Fibroblast of lung (primary cell): ENCODE results near the gene MCTP1. TPM values are rescaled to one million over a fixed set of nuclear protein-coding genes. Genes with fewer than 3 reads are reported as not detected.
A peak's percentile ranks its signal among the peaks of the same experiment; 100 is the strongest.

Experiments
- DNase-seq, 2 donors: peaks; one replicate each; pipeline versions ENCODE4 v3.0.0 to v3.0.0-alpha.2; 2010; ENCODE audit warnings: low read depth in 2 of 2
- H2AFZ ChIP-seq: 2 replicates; pipeline ENCODE4 v1.5.1; 2012; ENCODE audit warnings: low read length, control low read depth, inconsistent platforms
- H3K27ac ChIP-seq: 2 replicates; pipeline ENCODE4 v1.5.1; 2011; ENCODE audit warnings: low read length, control low read depth; ENCODE audit not compliant: insufficient read depth
- H3K27me3 ChIP-seq: 2 replicates; pipeline ENCODE4 v1.5.1; 2011; ENCODE audit warnings: mild to moderate bottlenecking, low read length; ENCODE audit not compliant: control insufficient read depth, insufficient read depth
- H3K36me3 ChIP-seq: 2 replicates; pipeline ENCODE4 v1.5.1; 2011; ENCODE audit warnings: low read length; ENCODE audit not compliant: control insufficient read depth, insufficient read depth
- H3K4me1 ChIP-seq: 2 replicates; pipeline ENCODE4 v1.5.1; 2011; ENCODE audit warnings: low read length; ENCODE audit not compliant: control insufficient read depth, insufficient read depth; ENCODE audit errors: extremely low read depth
- H3K4me2 ChIP-seq: 2 replicates; pipeline ENCODE4 v1.5.1; 2011; ENCODE audit warnings: low read length, control low read depth; ENCODE audit not compliant: insufficient read depth; ENCODE audit errors: extremely low read depth
- H3K4me3 ChIP-seq, 4 experiments: fragments of 200-600 bp in 1 of 4; sonication (generic) in 1 of 4; replicated peaks in 1 of 4; 2 replicates each; pipeline ENCODE4 v1.5.1; 2011 to 2016; ENCODE audit warnings: low read length in 4 of 4, low read depth in 3 of 4, mild to moderate bottlenecking in 3 of 4, control low read depth in 2 of 4, inconsistent platforms in 1 of 4, mixed read lengths in 1 of 4; ENCODE audit not compliant: insufficient read depth in 1 of 4; ENCODE audit errors: control extremely low read depth in 1 of 4
- H3K79me2 ChIP-seq: 2 replicates; pipeline ENCODE4 v1.5.1; 2012; ENCODE audit warnings: mild to moderate bottlenecking, low read length, inconsistent platforms; ENCODE audit not compliant: control insufficient read depth, insufficient read depth
- H3K9ac ChIP-seq: 2 replicates; pipeline ENCODE4 v1.5.1; 2011; ENCODE audit warnings: mild to moderate bottlenecking, low read length, control low read depth; ENCODE audit not compliant: insufficient read depth
- H3K9me3 ChIP-seq: 2 replicates; pipeline ENCODE4 v1.5.1; 2012; ENCODE audit warnings: low read depth, low read length; ENCODE audit not compliant: control insufficient read depth, insufficient read depth
- H4K20me1 ChIP-seq: 2 replicates; pipeline ENCODE4 v1.5.1; 2011; ENCODE audit warnings: low read length; ENCODE audit not compliant: control insufficient read depth, insufficient read depth; ENCODE audit errors: extremely low read depth
- EZH2 ChIP-seq: IDR thresholded peaks from 2 replicates; pipeline ENCODE4 v1.5.1; 2012; ENCODE audit warnings: low read length, control low read depth, mild to moderate bottlenecking; ENCODE audit errors: missing control alignments
- polyA plus RNA-seq, 2 donors: library from polyadenylated mRNA; depleted of rRNA in 1 of 2; stranded (reverse) in 1 of 2; unstranded in 1 of 2; fragments of >200 nt; gene quantifications; 2 replicates each; pipeline ENCODE4 v1.2.1, GENCODE V29; 2011 to 2012; ENCODE audit warnings: missing spikeins in 1 of 2
- total RNA-seq: library from RNA; depleted of rRNA; stranded (reverse); fragments of >200 nt; gene quantifications from 2 replicates; pipeline ENCODE4 v1.2.1, GENCODE V29; 2014
- TF ChIP-seq, protein P1 (sequence below), 2 donors: IDR thresholded peaks in 1 of 2; conservative IDR thresholded peaks in 1 of 2; 1 replicate in 1 of 2; 2 replicates in 1 of 2; pipeline ENCODE4 v1.5.1; 2011 to 2012; ENCODE audit warnings: low read length in 2 of 2, control low read depth in 1 of 2, inconsistent platforms in 1 of 2, low read depth in 1 of 2, mild to moderate bottlenecking in 1 of 2

Gene MCTP1
- total and polyA plus RNA-seq, 2 donors (not counting 1 experiment from before 2014, with no cell fraction given): 0.78 to 7.9 TPM

DNA sequence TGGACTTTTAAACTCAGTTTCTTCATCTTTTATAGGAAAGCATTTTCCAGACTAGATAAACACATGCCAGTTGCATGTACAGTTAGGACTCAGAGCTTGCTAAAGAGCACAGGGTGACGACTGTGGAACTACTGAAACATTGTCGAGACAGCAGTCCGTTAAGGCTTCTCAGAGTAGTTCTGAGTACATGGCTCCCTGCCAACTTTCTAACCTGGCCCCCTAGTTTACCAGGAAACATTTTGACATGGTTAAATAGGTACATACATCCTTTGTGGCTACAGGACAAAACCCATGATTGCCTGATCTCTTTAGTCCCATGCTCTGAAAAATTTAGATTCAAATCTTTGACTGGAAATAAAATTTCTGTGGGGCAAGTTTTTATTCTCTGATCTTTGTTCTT lies 536.7 kb downstream of the MCTP1 start:
- Histone ChIP-seq H4K20me1 (no peaks in the 10 kb centered on the region), H3K4me1 (no peaks in the 10 kb centered on the region), H3K4me3 (no peak overlapping the region), H3K4me2 (no peak overlapping the region), H3K9ac (no peak overlapping the region), H3K27me3 (no peaks in the 10 kb centered on the region), H3K27ac (no peak overlapping the region), H2AFZ (no peak overlapping the region), H3K9me3 (no peaks in the 10 kb centered on the region), H3K36me3 (no peaks in the 10 kb centered on the region), H3K79me2 (no peaks in the 10 kb centered on the region)
- DNase-seq: no peak
- TF ChIP-seq, protein P1, sequence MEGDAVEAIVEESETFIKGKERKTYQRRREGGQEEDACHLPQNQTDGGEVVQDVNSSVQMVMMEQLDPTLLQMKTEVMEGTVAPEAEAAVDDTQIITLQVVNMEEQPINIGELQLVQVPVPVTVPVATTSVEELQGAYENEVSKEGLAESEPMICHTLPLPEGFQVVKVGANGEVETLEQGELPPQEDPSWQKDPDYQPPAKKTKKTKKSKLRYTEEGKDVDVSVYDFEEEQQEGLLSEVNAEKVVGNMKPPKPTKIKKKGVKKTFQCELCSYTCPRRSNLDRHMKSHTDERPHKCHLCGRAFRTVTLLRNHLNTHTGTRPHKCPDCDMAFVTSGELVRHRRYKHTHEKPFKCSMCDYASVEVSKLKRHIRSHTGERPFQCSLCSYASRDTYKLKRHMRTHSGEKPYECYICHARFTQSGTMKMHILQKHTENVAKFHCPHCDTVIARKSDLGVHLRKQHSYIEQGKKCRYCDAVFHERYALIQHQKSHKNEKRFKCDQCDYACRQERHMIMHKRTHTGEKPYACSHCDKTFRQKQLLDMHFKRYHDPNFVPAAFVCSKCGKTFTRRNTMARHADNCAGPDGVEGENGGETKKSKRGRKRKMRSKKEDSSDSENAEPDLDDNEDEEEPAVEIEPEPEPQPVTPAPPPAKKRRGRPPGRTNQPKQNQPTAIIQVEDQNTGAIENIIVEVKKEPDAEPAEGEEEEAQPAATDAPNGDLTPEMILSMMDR (conservative IDR thresholded peaks at IDR 0.05 in 1 of 2, IDR thresholded peaks at IDR 0.05 in 1 of 2; ENCODE audit: low read depth in 1 of 2, low read length in 2 of 2): no peak
- no peak for TF ChIP-seq EZH2

DNA sequence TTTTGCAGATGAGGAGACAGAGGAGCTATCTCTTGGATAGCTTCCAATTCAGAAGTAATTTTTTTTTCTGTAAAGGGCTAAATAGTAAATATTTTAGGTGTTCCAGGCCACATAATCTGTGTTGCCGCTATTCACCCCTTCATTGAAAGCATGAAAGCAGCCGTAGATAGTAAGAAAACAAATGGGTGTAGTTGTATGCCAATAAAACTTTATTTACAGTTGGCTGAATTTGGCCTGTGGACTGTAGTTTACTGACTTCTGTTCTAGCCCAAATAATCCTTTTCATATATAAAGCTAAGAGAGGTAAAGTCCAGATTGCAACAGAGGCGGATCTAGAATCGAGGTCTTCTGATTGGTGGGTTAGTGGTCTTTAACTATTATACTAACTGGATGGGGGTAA lies 537.5 kb downstream of the MCTP1 start:
- no peak overlapping the region for H3K27ac ChIP-seq
- no peaks in the 10 kb centered on the region for H3K9me3 ChIP-seq
- no peak overlapping the region for H3K4me3 ChIP-seq
- no peaks in the 10 kb centered on the region for H4K20me1 ChIP-seq
- DNase-seq: no peak
- H3K4me2 ChIP-seq: no peak overlapping the region
- H3K79me2 ChIP-seq: no peaks in the 10 kb centered on the region
- no peak overlapping the region for H3K9ac ChIP-seq
- H3K27me3 ChIP-seq: no peaks in the 10 kb centered on the region
- no peak overlapping the region for H2AFZ ChIP-seq
- TF ChIP-seq EZH2: no peak
- TF ChIP-seq, protein P1 (conservative IDR thresholded peaks at IDR 0.05 in 1 of 2, IDR thresholded peaks at IDR 0.05 in 1 of 2; ENCODE audit: low read depth in 1 of 2, low read length in 2 of 2): no peak
- no peaks in the 10 kb centered on the region for H3K4me1 ChIP-seq
- H3K36me3 ChIP-seq: no peaks in the 10 kb centered on the region

DNA sequence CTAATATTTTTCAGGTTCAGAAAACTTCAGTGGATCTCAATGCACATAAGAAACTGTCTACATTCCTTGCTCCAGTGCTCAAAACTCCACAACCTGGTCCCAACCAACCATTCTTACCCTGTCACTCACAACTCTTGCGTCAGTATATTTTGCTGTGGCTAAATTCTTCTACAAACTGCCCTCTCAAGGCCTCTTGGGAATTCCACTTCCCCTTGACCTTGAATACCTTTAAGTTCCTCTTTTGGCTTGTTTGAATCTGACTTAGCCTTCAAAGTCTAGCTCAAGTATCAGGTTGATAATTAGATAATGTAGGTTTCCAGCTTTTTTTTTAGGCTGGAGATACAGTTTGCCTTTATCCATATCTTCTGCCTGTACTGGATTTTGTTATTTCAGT lies 538.2 kb downstream of the MCTP1 start:
- DNase-seq: peak in 1 of 2 donors; percentile 59
- Histone ChIP-seq H3K4me3 (no peak overlapping the region), H3K79me2 (no peaks in the 10 kb centered on the region), H3K4me2 (no peak overlapping the region), H3K4me1 (no peaks in the 10 kb centered on the region), H2AFZ (no peak overlapping the region), H3K27ac (no peak overlapping the region), H3K9me3 (no peaks in the 10 kb centered on the region), H3K9ac (no peak overlapping the region), H4K20me1 (no peaks in the 10 kb centered on the region), H3K36me3 (no peaks in the 10 kb centered on the region), H3K27me3 (no peaks in the 10 kb centered on the region)
- TF ChIP-seq, protein P1 (conservative IDR thresholded peaks at IDR 0.05 in 1 of 2, IDR thresholded peaks at IDR 0.05 in 1 of 2; ENCODE audit: low read depth in 1 of 2, low read length in 2 of 2): no peak
- no peak for TF ChIP-seq EZH2
